GM23248 (cell line): ENCODE results near the gene AFDN. TPM values are rescaled to one million over a fixed set of nuclear protein-coding genes. Genes with fewer than 3 reads are reported as not detected.

Experiments used
- DNase-seq: peaks from one replicate; pipeline ENCODE4 v3.0.0-alpha.2; 2015
- H2AFZ ChIP-seq: fragments of 200-600 bp; sonication (generic); 2 replicates; pipeline ENCODE4 v1.6.1; 2016; ENCODE audit warnings: antibody characterized with exemption
- H3F3A ChIP-seq: fragments of 200-600 bp; sonication (generic); 2 replicates; pipeline ENCODE4 v1.6.1; 2016; ENCODE audit warnings: mild to moderate bottlenecking, antibody characterized with exemption, mixed run types; ENCODE audit not compliant: insufficient read depth
- H3K27ac ChIP-seq: fragments of 200-600 bp; sonication (generic); 2 replicates; pipeline ENCODE4 v1.5.1; 2016; ENCODE audit warnings: mild to moderate bottlenecking
- H3K27me3 ChIP-seq: fragments of 200-600 bp; sonication (generic); replicated peaks from 2 replicates; pipeline ENCODE4 v1.6.1; 2016; ENCODE audit warnings: mild to moderate bottlenecking; ENCODE audit not compliant: insufficient read depth
- H3K36me3 ChIP-seq: fragments of 200-600 bp; sonication (generic); 2 replicates; pipeline ENCODE4 v1.6.1; 2016; ENCODE audit warnings: low read depth, mild to moderate bottlenecking
- H3K4me1 ChIP-seq: fragments of 200-600 bp; sonication (generic); 2 replicates; pipeline ENCODE4 v1.6.1; 2016; ENCODE audit warnings: mild to moderate bottlenecking; ENCODE audit not compliant: insufficient read depth
- H3K4me2 ChIP-seq: fragments of 200-600 bp; sonication (generic); one replicate; pipeline ENCODE4 v1.6.1; 2016; ENCODE audit warnings: mild to moderate bottlenecking; ENCODE audit not compliant: unreplicated experiment
- H3K4me3 ChIP-seq: fragments of 200-600 bp; sonication (generic); 2 replicates; pipeline ENCODE4 v1.5.1; 2016; ENCODE audit warnings: mild to moderate bottlenecking
- H3K79me2 ChIP-seq: fragments of 200-600 bp; sonication (generic); 2 replicates; pipeline ENCODE4 v1.6.1; 2016; ENCODE audit warnings: mild to moderate bottlenecking; ENCODE audit not compliant: insufficient read depth
- H3K9ac ChIP-seq: fragments of 200-600 bp; sonication (generic); 2 replicates; pipeline ENCODE4 v1.6.1; 2016; ENCODE audit warnings: mild to moderate bottlenecking
- H3K9me2 ChIP-seq: fragments of 200-600 bp; sonication (generic); 2 replicates; pipeline ENCODE4 v1.6.1; 2016; ENCODE audit warnings: mixed run types, mild to moderate bottlenecking, moderate library complexity; ENCODE audit not compliant: insufficient read depth
- H3K9me3 ChIP-seq: fragments of 200-600 bp; sonication (generic); one replicate; pipeline ENCODE4 v1.6.1; 2017; ENCODE audit warnings: low read depth
- H4K20me1 ChIP-seq: fragments of 200-600 bp; sonication (generic); 2 replicates; pipeline ENCODE4 v1.6.0; 2016; ENCODE audit not compliant: insufficient read depth
- EZH2 ChIP-seq: fragments of 200-600 bp; sonication (generic); IDR thresholded peaks from 2 replicates; pipeline ENCODE4 v1.6.1; 2018; ENCODE audit warnings: antibody characterized with exemption, mild to moderate bottlenecking; ENCODE audit not compliant: insufficient read depth, poor library complexity, severe bottlenecking
- EZH2phosphoT487 ChIP-seq: fragments of 200-600 bp; sonication (generic); IDR thresholded peaks from 2 replicates; pipeline ENCODE4 v1.6.1; 2018; ENCODE audit warnings: antibody characterized with exemption, moderate library complexity, mild to moderate bottlenecking, low read depth; ENCODE audit not compliant: insufficient read depth
- WGBS, 2 experiments: methylation state at CpG; one replicate each; pipeline ENCODE4 v1.1.6; 2015 to 2017; ENCODE audit warnings: low lambda C conversion rate in 2 of 2, low coverage in 1 of 2; ENCODE audit errors: missing lambda C conversion rate in 2 of 2; 5-methylcytosine and 5-hydroxymethylcytosine counted together
- in situ Hi-C: fragments of 300-500 bp; cut with MboI; formaldehyde crosslinking; loops from 2 replicates; pipeline ENCODE4 v1.15.0; 2020
- polyA plus RNA-seq: library from polyadenylated mRNA; unstranded; fragments of >200 nt; fragmentation: Nextera tagmentation; extraction: Ambion mirVana; gene quantifications from 2 replicates; pipeline ENCODE4 v1.2.1, GENCODE V29; 2016
- total RNA-seq: library from RNA; depleted of rRNA; stranded (reverse); fragments of >200 nt; shearing (Covaris generic); gene quantifications from 2 replicates; pipeline ENCODE4 v1.2.3, GENCODE V29; 2014

The AFDN gene
- total and polyA plus RNA-seq, 2 experiments from 2014 or later, result 4.5 to 13.8 TPM

DNA sequence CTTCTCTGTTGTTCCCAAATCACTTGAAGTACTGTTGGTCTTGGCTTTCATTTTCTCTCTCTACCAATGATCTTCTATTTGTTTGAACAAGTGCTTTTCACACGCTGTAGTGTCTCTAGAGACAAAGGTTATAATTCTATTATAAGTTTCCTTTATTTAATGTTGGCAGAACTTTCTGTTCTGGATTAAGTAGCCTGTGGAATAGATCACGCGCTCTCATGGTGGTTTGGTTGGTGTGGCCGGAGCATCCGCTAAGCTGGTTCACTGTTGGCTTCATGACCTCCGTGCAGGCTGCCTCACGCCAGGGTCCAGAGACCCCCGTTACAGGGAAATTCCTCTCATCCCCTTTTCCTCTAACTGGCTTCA is 139.8 kb downstream of the AFDN start:
- Histone ChIP-seq H3K9me2 (no peaks in the 10 kb centered on the region), H3K79me2 (no peaks in the 10 kb centered on the region), H3K9ac (no peak overlapping the region), H2AFZ (no peak overlapping the region), H3K9me3 (no peaks in the 10 kb centered on the region), H3F3A (no peaks in the 10 kb centered on the region), H3K4me2 (no peak overlapping the region), H3K27me3 (no peaks in the 10 kb centered on the region), H3K36me3 (peaks cover 8% of the 10 kb centered on the region; the same call in 1 of the 2 replicates), H3K27ac (no peak overlapping the region), H3K4me3 (no peak overlapping the region), H3K4me1 (no peaks in the 10 kb centered on the region), H4K20me1 (no peaks in the 10 kb centered on the region)
- in situ Hi-C loops, result no loop called here
- TF ChIP-seq EZH2phosphoT487 (no peak), EZH2 (no peak)
- 94 to 97% methylated on average over 8 of the region's 8 CpGs for WGBS, 2 experiments
- DNase-seq, result no peak

DNA sequence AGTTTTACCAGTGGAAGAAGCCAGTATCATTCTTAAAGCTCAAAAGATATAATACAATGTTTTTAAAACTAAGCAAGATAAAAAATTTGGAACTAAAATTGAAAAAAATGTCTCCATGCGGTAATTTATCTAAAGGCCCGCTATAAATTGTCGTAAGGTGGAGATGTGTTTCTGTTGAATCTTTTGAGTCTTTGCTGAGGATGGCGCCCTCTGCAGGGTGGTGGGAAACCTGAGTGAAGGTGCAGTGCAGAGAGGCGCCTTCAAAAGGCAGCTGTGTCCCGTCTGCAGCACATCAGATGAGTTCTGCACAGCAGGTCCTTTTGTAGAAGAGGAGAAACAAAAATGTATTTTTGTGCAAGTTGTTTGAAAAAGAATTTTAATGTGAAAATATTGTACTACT is 141.4 kb downstream of the AFDN start:
- H3K9ac ChIP-seq, result no peak overlapping the region
- H3K9me3 ChIP-seq, result no peaks in the 10 kb centered on the region
- no peaks in the 10 kb centered on the region for H3F3A ChIP-seq
- 79 to 81% methylated on average over 6 of the region's 6 CpGs for WGBS, 2 experiments
- H2AFZ ChIP-seq, result no peak overlapping the region
- H3K4me3 ChIP-seq, result no peak overlapping the region
- H3K4me2 ChIP-seq, result no peak overlapping the region
- no peak for TF ChIP-seq EZH2
- no peak for TF ChIP-seq EZH2phosphoT487
- H3K4me1 ChIP-seq, result no peaks in the 10 kb centered on the region
- H4K20me1 ChIP-seq, result no peaks in the 10 kb centered on the region
- DNase-seq, result peak; percentile 3
- in situ Hi-C loops, result no loop called here
- no peak overlapping the region for H3K27ac ChIP-seq
- H3K79me2 ChIP-seq, result no peaks in the 10 kb centered on the region
- H3K36me3 ChIP-seq, result 0 out of 2 replicates have a peak, but pooled peaks cover 3% of the 10 kb centered on the region
- H3K9me2 ChIP-seq, result no peaks in the 10 kb centered on the region
- H3K27me3 ChIP-seq, result no peaks in the 10 kb centered on the region

DNA sequence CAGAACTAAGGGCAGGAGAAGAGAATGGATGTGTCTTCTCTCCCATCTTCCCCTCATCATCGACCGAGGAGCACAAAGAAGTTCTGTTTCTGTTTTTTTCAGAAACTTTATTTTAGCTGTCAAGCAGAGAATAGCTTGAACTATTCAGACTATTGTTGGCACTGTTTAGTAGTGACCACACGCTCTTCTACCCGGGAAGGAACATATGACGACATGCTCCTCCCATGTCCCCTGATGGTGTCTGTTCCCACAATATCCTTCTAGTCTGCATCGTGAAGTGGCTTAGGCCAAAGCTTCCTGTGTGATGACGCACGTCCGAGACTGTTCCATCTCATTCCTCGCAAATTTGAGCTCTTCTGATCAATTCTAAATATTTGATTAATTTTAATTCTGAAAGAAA is 143.5 kb downstream of the AFDN start:
- no peak for TF ChIP-seq EZH2phosphoT487
- TF ChIP-seq EZH2, result no peak
- Histone ChIP-seq H3K4me2 (no peak overlapping the region), H3K4me3 (no peak overlapping the region), H3K36me3 (no peaks in the 10 kb centered on the region), H3K27me3 (no peaks in the 10 kb centered on the region), H3K27ac (no peak overlapping the region), H3K4me1 (no peaks in the 10 kb centered on the region), H3K9me3 (no peaks in the 10 kb centered on the region), H3K9ac (no peak overlapping the region), H2AFZ (no peak overlapping the region), H4K20me1 (no peaks in the 10 kb centered on the region), H3K79me2 (no peaks in the 10 kb centered on the region), H3K9me2 (no peaks in the 10 kb centered on the region), H3F3A (no peaks in the 10 kb centered on the region)
- WGBS, 2 experiments, result 90 to 92% methylated on average over 10 of the region's 10 CpGs
- no peak for DNase-seq
- in situ Hi-C loops, result no loop called here

DNA sequence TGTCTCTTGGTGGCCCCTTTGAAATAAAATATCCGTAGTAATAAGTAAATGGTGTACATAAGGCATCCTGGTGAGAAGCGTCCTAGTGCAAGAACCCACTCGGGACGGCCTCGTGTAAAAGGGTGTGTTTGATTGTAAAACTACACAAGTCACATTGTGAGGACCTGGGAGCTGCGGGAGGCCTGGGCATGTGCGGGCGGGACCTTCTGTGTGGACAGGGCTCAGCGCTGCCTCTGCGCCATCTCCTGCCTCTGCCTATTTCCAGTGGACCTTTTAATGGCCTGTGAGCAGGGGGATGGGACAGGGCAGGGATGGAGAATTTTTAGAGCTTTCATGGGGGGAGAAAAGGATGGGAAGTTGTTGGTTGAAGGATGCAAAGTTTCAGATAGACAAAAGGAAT is 145.5 kb downstream of the AFDN start:
- no peak for TF ChIP-seq EZH2
- TF ChIP-seq EZH2phosphoT487, result no peak
- H3K4me1 ChIP-seq, result no peaks in the 10 kb centered on the region
- H2AFZ ChIP-seq, result no peak overlapping the region
- H4K20me1 ChIP-seq, result no peaks in the 10 kb centered on the region
- H3F3A ChIP-seq, result no peaks in the 10 kb centered on the region
- no peaks in the 10 kb centered on the region for H3K79me2 ChIP-seq
- no peak overlapping the region for H3K4me2 ChIP-seq
- H3K36me3 ChIP-seq, result no peaks in the 10 kb centered on the region
- no peak overlapping the region for H3K9ac ChIP-seq
- no peaks in the 10 kb centered on the region for H3K9me2 ChIP-seq
- H3K9me3 ChIP-seq, result no peaks in the 10 kb centered on the region
- H3K4me3 ChIP-seq, result no peak overlapping the region
- no peaks in the 10 kb centered on the region for H3K27me3 ChIP-seq
- no peak overlapping the region for H3K27ac ChIP-seq
- WGBS, 2 experiments, result 96 to 97% methylated on average over 10 of the region's 10 CpGs
- no peak for DNase-seq
- in situ Hi-C loops, result no loop called here

DNA sequence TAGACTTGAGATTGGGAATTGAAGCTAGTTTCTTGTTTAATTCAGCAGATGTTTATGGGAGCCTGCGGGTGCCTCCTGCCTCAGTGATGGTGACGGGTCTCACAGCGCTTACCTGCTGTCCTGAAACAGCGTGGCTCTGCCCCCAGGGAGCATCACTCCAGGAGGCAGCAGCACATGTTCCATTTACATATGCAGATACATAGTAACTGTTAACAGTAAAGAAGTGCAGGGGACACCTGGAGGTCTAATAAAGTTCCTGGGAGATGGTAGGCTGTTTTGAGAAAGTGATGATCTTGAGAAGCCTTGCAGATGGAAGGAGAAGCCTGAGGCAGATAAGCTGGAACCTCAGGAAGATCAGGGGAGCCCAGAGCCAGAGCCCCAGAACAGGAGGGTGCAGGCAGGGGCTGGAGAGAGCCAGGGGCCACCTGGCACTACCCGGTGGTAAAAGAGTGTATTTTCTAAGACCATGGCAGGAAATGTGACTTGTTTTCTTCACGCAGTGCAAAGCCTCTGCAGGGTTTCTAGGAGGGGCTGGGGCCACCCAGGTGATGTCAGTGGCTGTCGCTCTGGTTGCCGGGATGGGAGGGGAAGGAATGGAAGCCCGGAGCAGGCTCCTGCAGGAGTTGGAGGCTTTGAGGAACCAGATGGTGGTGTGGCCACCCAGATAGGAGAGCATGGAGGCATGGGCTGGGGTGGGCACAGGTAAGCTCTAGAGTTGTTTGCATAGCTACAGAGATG is 146.6 kb downstream of the AFDN start:
- Histone ChIP-seq H3K79me2 (no peaks in the 10 kb centered on the region), H4K20me1 (no peaks in the 10 kb centered on the region), H3K27ac (no peak overlapping the region), H3F3A (no peaks in the 10 kb centered on the region), H3K9ac (no peak overlapping the region), H3K9me3 (no peaks in the 10 kb centered on the region), H2AFZ (no peak overlapping the region), H3K4me1 (no peaks in the 10 kb centered on the region), H3K36me3 (no peaks in the 10 kb centered on the region), H3K9me2 (no peaks in the 10 kb centered on the region), H3K4me2 (no peak overlapping the region), H3K27me3 (no peaks in the 10 kb centered on the region), H3K4me3 (no peak overlapping the region)
- in situ Hi-C loops, result no loop called here
- no peak for TF ChIP-seq EZH2phosphoT487
- no peak for TF ChIP-seq EZH2
- WGBS, 2 experiments, result 76 to 82% methylated on average over 9 of the region's 9 CpGs
- DNase-seq, result no peak
